Measurements from ENCODE around the gene CLPSL2.

Gene CLPSL2

GRCh38 chr6:35786272-35786671, 9.9 kb downstream of the CLPSL2 start:
- Histone ChIP-seq H3K27ac (no peak overlapping the region), H2AFZ (ENCODE audit: low read depth) (no peak overlapping the region), H3K36me3 (ENCODE audit: insufficient read depth) (no peaks in the 10 kb centered on the region), H4K20me1 (ENCODE audit: insufficient read depth) (no peaks in the 10 kb centered on the region), H3K4me2 (no peak overlapping the region), H3K79me2 (ENCODE audit: insufficient read depth, low read depth) (no peaks in the 10 kb centered on the region), H3K9ac (no peak overlapping the region), H3K4me1 (ENCODE audit: low read depth, poor library complexity, severe bottlenecking) (no peaks in the 10 kb centered on the region), H3K4me3 (IDR thresholded peaks at IDR 0.05; ENCODE audit: insufficient read depth, low read depth, low read length) (no peak overlapping the region), H3K27me3 (ENCODE audit: insufficient read depth, low read depth) (no peaks in the 10 kb centered on the region)
- TF ChIP-seq CTCF (conservative IDR thresholded peaks at IDR 0.05; ENCODE audit: low read depth, low read length) = no peak

GRCh38 chr6:35786810-35787209, 10.4 kb downstream of the CLPSL2 start:
- Histone ChIP-seq H3K4me2 (no peak overlapping the region), H3K27ac (no peak overlapping the region), H2AFZ (ENCODE audit: low read depth) (no peak overlapping the region), H4K20me1 (ENCODE audit: insufficient read depth) (no peaks in the 10 kb centered on the region), H3K4me1 (ENCODE audit: low read depth, poor library complexity, severe bottlenecking) (no peaks in the 10 kb centered on the region), H3K36me3 (ENCODE audit: insufficient read depth) (no peaks in the 10 kb centered on the region), H3K27me3 (ENCODE audit: insufficient read depth, low read depth) (no peaks in the 10 kb centered on the region), H3K9ac (no peak overlapping the region), H3K4me3 (IDR thresholded peaks at IDR 0.05; ENCODE audit: insufficient read depth, low read depth, low read length) (no peak overlapping the region), H3K79me2 (ENCODE audit: insufficient read depth, low read depth) (no peaks in the 10 kb centered on the region)
- TF ChIP-seq CTCF (conservative IDR thresholded peaks at IDR 0.05; ENCODE audit: low read depth, low read length) = no peak

- H3K4me1 ChIP-seq (ENCODE audit: low read depth, poor library complexity, severe bottlenecking) = no peaks in the 10 kb centered on the region
- no peaks in the 10 kb centered on the region for H3K27me3 ChIP-seq (ENCODE audit: insufficient read depth, low read depth)
- H3K27ac ChIP-seq = no peak overlapping the region
- H2AFZ ChIP-seq (ENCODE audit: low read depth) = no peak overlapping the region
- H3K79me2 ChIP-seq (ENCODE audit: insufficient read depth, low read depth) = no peaks in the 10 kb centered on the region
- no peak for TF ChIP-seq CTCF (conservative IDR thresholded peaks at IDR 0.05; ENCODE audit: low read depth, low read length)
- no peak overlapping the region for H3K4me2 ChIP-seq
- no peak overlapping the region for H3K4me3 ChIP-seq (IDR thresholded peaks at IDR 0.05; ENCODE audit: insufficient read depth, low read depth, low read length)
- no peak overlapping the region for H3K9ac ChIP-seq
- H3K36me3 ChIP-seq (ENCODE audit: insufficient read depth) = no peaks in the 10 kb centered on the region
- no peaks in the 10 kb centered on the region for H4K20me1 ChIP-seq (ENCODE audit: insufficient read depth)
Measured at GRCh38 chr6:35787266-35788218, 11.1 kb downstream of the CLPSL2 start.

- H2AFZ ChIP-seq (ENCODE audit: low read depth) = no peak overlapping the region
- TF ChIP-seq CTCF (conservative IDR thresholded peaks at IDR 0.05; ENCODE audit: low read depth, low read length) = no peak
Measured at GRCh38 chr6:35788423-35788982, 12.1 kb downstream of the CLPSL2 start.

More at GRCh38 chr6:35788423-35788982, 12.1 kb downstream of the CLPSL2 start:
- Histone ChIP-seq H3K9ac (no peak overlapping the region), H4K20me1 (ENCODE audit: insufficient read depth) (no peaks in the 10 kb centered on the region), H3K4me2 (no peak overlapping the region), H3K27me3 (ENCODE audit: insufficient read depth, low read depth) (no peaks in the 10 kb centered on the region), H3K4me3 (IDR thresholded peaks at IDR 0.05; ENCODE audit: insufficient read depth, low read depth, low read length) (no peak overlapping the region), H3K4me1 (ENCODE audit: low read depth, poor library complexity, severe bottlenecking) (no peaks in the 10 kb centered on the region), H3K36me3 (ENCODE audit: insufficient read depth) (no peaks in the 10 kb centered on the region), H3K79me2 (ENCODE audit: insufficient read depth, low read depth) (no peaks in the 10 kb centered on the region), H3K27ac (no peak overlapping the region)
